Common myeloid progenitor, CD34-positive (primary cell): ENCODE results near the gene POP5.

Source experiments
- CTCF ChIA-PET: fragments of 350-600 bp; sonication (Branson Sonifier 250); formaldehyde crosslinking; loops from one replicate; lab custom pipeline; 2021; ENCODE audit warnings: antibody characterized with exemption; lab: Charles Lee
- POLR2A ChIA-PET: fragments of 350-600 bp; sonication (Branson Sonifier 250); formaldehyde crosslinking; loops from one replicate; lab custom pipeline; 2021; ENCODE audit warnings: antibody characterized with exemption; lab: Charles Lee
- DNase-seq, 3 donors: peaks; one replicate each; pipeline versions ENCODE4 v3.0.0 to v3.0.0-alpha.2; 2013
- H3K27ac ChIP-seq, 2 experiments: 1 replicate in 1 of 2; 2 replicates in 1 of 2; pipeline ENCODE4 v1.7.0; 2013; ENCODE audit warnings: inconsistent platforms in 2 of 2, low read length in 2 of 2, mild to moderate bottlenecking in 2 of 2, low read depth in 1 of 2, moderate library complexity in 1 of 2; ENCODE audit not compliant: severe bottlenecking in 2 of 2, insufficient read depth in 1 of 2, poor library complexity in 1 of 2
- H3K27me3 ChIP-seq, 5 experiments: replicated peaks in 2 of 5; 1 replicate in 3 of 5; 2 replicates in 2 of 5; pipeline versions ENCODE4 v1.6.1 to v1.7.0; 2013; ENCODE audit warnings: low read length in 4 of 5, mild to moderate bottlenecking in 2 of 5, moderate library complexity in 2 of 5, inconsistent platforms in 1 of 5; ENCODE audit not compliant: insufficient read depth in 5 of 5, control insufficient read depth in 4 of 5
- H3K36me3 ChIP-seq, 4 experiments: 1 replicate in 2 of 4; 2 replicates in 2 of 4; pipeline versions ENCODE4 v1.6.1 to v1.7.0; 2013; ENCODE audit warnings: low read length in 3 of 4, control low read depth in 1 of 4, mild to moderate bottlenecking in 1 of 4; ENCODE audit not compliant: control insufficient read depth in 4 of 4, insufficient read depth in 4 of 4
- H3K4me1 ChIP-seq, 4 experiments: 1 replicate in 3 of 4; 2 replicates in 1 of 4; pipeline versions ENCODE4 v1.6.1 to v1.7.1; 2013; ENCODE audit warnings: low read length in 3 of 4, mild to moderate bottlenecking in 3 of 4, control low read depth in 1 of 4, inconsistent platforms in 1 of 4, moderate library complexity in 1 of 4; ENCODE audit not compliant: control insufficient read depth in 4 of 4, insufficient read depth in 4 of 4; ENCODE audit errors: control extremely low read depth in 1 of 4
- H3K4me3 ChIP-seq, 7 experiments: 1 replicate in 4 of 7; 2 replicates in 3 of 7; pipeline versions ENCODE4 v1.5.1 to v1.7.0; 2013; ENCODE audit warnings: mild to moderate bottlenecking in 7 of 7, low read length in 6 of 7, moderate library complexity in 6 of 7, inconsistent platforms in 2 of 7, low read depth in 2 of 7, control low read depth in 1 of 7; ENCODE audit not compliant: insufficient read depth in 4 of 7, control insufficient read depth in 1 of 7; ENCODE audit errors: extremely low read depth in 1 of 7
- H3K9me3 ChIP-seq, 5 experiments: 1 replicate in 4 of 5; 2 replicates in 1 of 5; pipeline versions ENCODE4 v1.6.1 to v1.7.1; 2013; ENCODE audit warnings: low read length in 4 of 5, mild to moderate bottlenecking in 2 of 5, inconsistent platforms in 1 of 5, low read depth in 1 of 5, moderate library complexity in 1 of 5; ENCODE audit not compliant: control insufficient read depth in 4 of 5, insufficient read depth in 2 of 5; ENCODE audit errors: control extremely low read depth in 1 of 5
- WGBS: methylation state at CpG from one replicate; pipeline ENCODE4 v1.1.5; 2013; ENCODE audit not compliant: insufficient coverage; 5-methylcytosine and 5-hydroxymethylcytosine counted together

Gene POP5

DNA sequence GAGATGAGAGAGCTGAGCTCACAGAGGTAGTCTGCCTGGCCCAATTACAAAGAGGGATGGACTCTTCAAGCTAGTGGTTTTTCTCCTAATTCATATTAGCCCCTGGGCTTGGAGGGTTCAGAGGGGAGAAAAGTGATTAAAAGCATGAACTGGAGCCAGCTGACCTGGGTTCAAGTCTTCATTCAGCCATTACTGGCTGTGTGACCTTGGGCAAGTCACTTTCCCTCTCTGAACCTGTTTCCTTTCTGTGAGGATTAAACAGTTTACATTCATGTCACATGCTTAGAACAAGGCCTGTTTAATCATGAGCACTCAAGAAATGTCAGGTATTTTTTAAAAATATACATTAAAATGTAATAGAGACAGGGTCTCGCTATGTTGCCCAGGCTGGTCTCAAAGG lies 7.2 kb upstream of the POP5 start:
- DNase-seq = no peak
- ChIA-PET POLR2A (no interaction called here), CTCF (interaction anchor here (0.7 to 2.5 kb wide), 4 partner anchors 15 to 643 kb away, joined by 3 to 13 read pairs (median 4); no protein-coding TSS in a partner anchor)
- no peak overlapping the region for H3K27ac ChIP-seq
- H3K9me3 ChIP-seq = no peaks in the 10 kb centered on the region
- peaks cover 0 to 11% (median 8%) of the 10 kb centered on the region in 4 experiments for H3K4me1 ChIP-seq
- H3K27me3 ChIP-seq = peaks cover 0 to 26% (median 12%) of the 10 kb centered on the region in 5 experiments
- 100% methylated on average over 1 of the region's 1 CpG for WGBS
- no peak overlapping the region for H3K4me3 ChIP-seq
- H3K36me3 ChIP-seq = no peaks in the 10 kb centered on the region

- Histone ChIP-seq H3K36me3 (no peaks in the 10 kb centered on the region), H3K27ac (no peak overlapping the region), H3K4me1 (peaks cover 3 to 19% (median 11%) of the 10 kb centered on the region in 4 experiments), H3K27me3 (peaks cover 0 to 26% (median 12%) of the 10 kb centered on the region in 5 experiments), H3K4me3 (no peak overlapping the region), H3K9me3 (no peaks in the 10 kb centered on the region)
- CTCF ChIA-PET = interaction anchor here (0.7 to 1.3 kb wide), 5 partner anchors 42 to 124 kb away, joined by 3 to 6 read pairs (median 4); partner anchors contain the start of gene UNC119B
- 100% methylated on average over 1 of the region's 2 CpGs for WGBS
- POLR2A ChIA-PET = interaction anchor here (0.6 kb wide), 1 partner anchor 433 kb away, joined by 3 read pairs; no protein-coding TSS in a partner anchor
- no peak for DNase-seq
These were observed 5.7 kb upstream of the POP5 start for GRCh38 chr12:120586860-120587259.

- WGBS = 79% methylated on average over 6 of the region's 7 CpGs
- DNase-seq = no peak
- CTCF ChIA-PET = interaction anchor here (1.1 kb wide), 1 partner anchor 63 kb away, joined by 6 read pairs; no protein-coding TSS in a partner anchor
- Histone ChIP-seq H3K27ac (no peak overlapping the region), H3K4me1 (peaks cover 5 to 23% (median 15%) of the 10 kb centered on the region in 4 experiments), H3K9me3 (no peaks in the 10 kb centered on the region), H3K4me3 (no peak overlapping the region), H3K27me3 (peaks cover 0 to 26% (median 12%) of the 10 kb centered on the region in 5 experiments), H3K36me3 (no peaks in the 10 kb centered on the region)
- POLR2A ChIA-PET = no interaction called here
These were observed 5.0 kb upstream of the POP5 start for GRCh38 chr12:120586206-120586605.

GRCh38 chr12:120584343-120585149 lies 3.3 kb upstream of the POP5 start:
- peaks cover 0 to 3% (median 0%) of the 10 kb centered on the region in 4 experiments for H3K36me3 ChIP-seq
- ChIA-PET CTCF (interaction anchor here (1.0 to 6.1 kb wide), 7 partner anchors 16 to 418 kb away, joined by 3 to 58 read pairs (median 7); no protein-coding TSS in a partner anchor), POLR2A (no interaction called here)
- peaks cover 8 to 34% (median 21%) of the 10 kb centered on the region in 4 experiments for H3K4me1 ChIP-seq
- DNase-seq = peak; percentile 39 to 50 (median 41)
- H3K9me3 ChIP-seq = no peaks in the 10 kb centered on the region
- WGBS = 2% methylated on average over 47 of the region's 65 CpGs
- H3K27ac ChIP-seq = no peak overlapping the region
- peak overlapping the region in 6 of 7 experiments; percentile 8 to 66 (median 54) for H3K4me3 ChIP-seq
- peaks cover 0 to 26% (median 12%) of the 10 kb centered on the region in 5 experiments for H3K27me3 ChIP-seq

GRCh38 chr12:120583478-120584030 lies 2.4 kb upstream of the POP5 start:
- ChIA-PET POLR2A (no interaction called here), CTCF (interaction anchor here (0.6 to 6.1 kb wide), 27 partner anchors 12 to 766 kb away, joined by 3 to 58 read pairs (median 6); partner anchors contain the start of gene UNC119B)
- Histone ChIP-seq H3K4me1 (peaks cover 8 to 34% (median 21%) of the 10 kb centered on the region in 4 experiments), H3K27ac (no peak overlapping the region), H3K36me3 (peaks cover 0 to 12% (median 6%) of the 10 kb centered on the region in 4 experiments), H3K27me3 (peaks cover 0 to 26% (median 12%) of the 10 kb centered on the region in 5 experiments), H3K4me3 (peak overlapping the region in 2 of 7 experiments; percentile 38 to 39), H3K9me3 (no peaks in the 10 kb centered on the region)
- DNase-seq = peak; percentile 76 to 85 (median 78)
- WGBS = 17% methylated on average over 19 of the region's 20 CpGs

- H3K27me3 ChIP-seq = peaks cover 0 to 26% (median 12%) of the 10 kb centered on the region in 5 experiments
- CTCF ChIA-PET = interaction anchor here (0.8 to 6.1 kb wide), 21 partner anchors 11 to 478 kb away, joined by 3 to 58 read pairs (median 5); partner anchors contain the start of genes CABP1 and UNC119B
- no CpG with 5 or more reads among the region's 9 CpGs for WGBS
- H3K4me1 ChIP-seq = peaks cover 8 to 34% (median 21%) of the 10 kb centered on the region in 4 experiments
- DNase-seq = no peak
- peak overlapping the region in 1 of 2 experiments; percentile 78 for H3K27ac ChIP-seq
- H3K9me3 ChIP-seq = no peaks in the 10 kb centered on the region
- POLR2A ChIA-PET = interaction anchor here (0.7 kb wide), 1 partner anchor 21 kb away, joined by 10 read pairs; no protein-coding TSS in a partner anchor
- peak overlapping the region in 6 of 7 experiments; percentile 76 to 96 (median 92) for H3K4me3 ChIP-seq
- H3K36me3 ChIP-seq = peaks cover 9 to 27% (median 15%) of the 10 kb centered on the region in 4 experiments
These were observed 796 bp upstream of the POP5 start for GRCh38 chr12:120581998-120582397.
